Uterus (tissue), 4 donors: ENCODE results near the gene CES3. TPM values are rescaled to one million over a fixed set of nuclear protein-coding genes. Genes with fewer than 3 reads are reported as not detected.
"Not testable (repeated sequence)": the region's sequence is repeated elsewhere in the genome, so short reads cannot be mapped to it uniquely, and the experiment has no call there.

Experiments
- DNase-seq, 2 donors: peaks; one replicate each; pipeline ENCODE4 v3.0.0-alpha.2; 2019 to 2020
- H3K27ac ChIP-seq, 2 donors: fragments of 200-600 bp; sonication (generic); 1 replicate in 1 of 2; 2 replicates in 1 of 2; pipeline ENCODE4 v1.5.1; 2016 to 2018
- H3K27me3 ChIP-seq, 2 donors: fragments of 200-600 bp; sonication (generic); one replicate each; pipeline ENCODE4 v1.5.1; 2018 to 2019; ENCODE audit warnings: control low read depth in 1 of 2
- H3K36me3 ChIP-seq, 2 donors: fragments of 200-600 bp; sonication (generic); one replicate each; pipeline ENCODE4 v1.5.1; 2019; ENCODE audit warnings: control low read depth in 1 of 2
- H3K4me1 ChIP-seq, 2 donors: fragments of 200-600 bp; sonication (generic); one replicate each; pipeline ENCODE4 v1.5.1; 2018 to 2019; ENCODE audit warnings: control low read depth in 1 of 2
- H3K4me3 ChIP-seq, 2 donors: fragments of 200-600 bp; sonication (generic); 1 replicate in 1 of 2; 2 replicates in 1 of 2; pipeline ENCODE4 v1.5.1; 2018 to 2019; ENCODE audit warnings: mild to moderate bottlenecking in 1 of 2
- H3K9me3 ChIP-seq, 2 donors: fragments of 200-600 bp; sonication (generic); one replicate each; pipeline ENCODE4 v1.5.1; 2019; ENCODE audit warnings: control low read depth in 1 of 2
- POLR2A ChIP-seq, 2 donors: fragments of 450-650 bp; IDR thresholded peaks; one replicate each; pipeline ENCODE4 v1.6.1; 2016; ENCODE audit warnings: antibody characterized with exemption in 2 of 2, mild to moderate bottlenecking in 1 of 2, moderate library complexity in 1 of 2
- intact Hi-C: fragments of 100-400 bp; cut with DNase I; formaldehyde crosslinking; loops from one replicate; pipeline ENCODE4 v1.15.1; 2023; ENCODE audit warnings: low total_unique reads
- total RNA-seq, 4 donors: library from RNA; depleted of rRNA in 3 of 4; stranded (reverse); fragments of >200 nt in 3 of 4; gene quantifications; one replicate each; pipeline versions ENCODE4 v1.1.0 to v1.2.4, GENCODE V29; 2014 to 2023
- TF ChIP-seq, protein P1 (sequence below), 4 experiments: fragments of 200-600 bp in 2 of 4; fragments of 450-650 bp in 2 of 4; sonication (generic) in 2 of 4; IDR thresholded peaks; one replicate each; pipeline ENCODE4 v1.5.1; 2016 to 2019; ENCODE audit warnings: antibody characterized with exemption in 4 of 4, mild to moderate bottlenecking in 2 of 4, moderate library complexity in 1 of 4
- donor health status: DM: yes; HTN: yes; CAD: no.

Gene CES3
- total RNA-seq, 4 donors from 2014 or later: 0.51 to 2.8 (median 0.86) TPM

DNA sequence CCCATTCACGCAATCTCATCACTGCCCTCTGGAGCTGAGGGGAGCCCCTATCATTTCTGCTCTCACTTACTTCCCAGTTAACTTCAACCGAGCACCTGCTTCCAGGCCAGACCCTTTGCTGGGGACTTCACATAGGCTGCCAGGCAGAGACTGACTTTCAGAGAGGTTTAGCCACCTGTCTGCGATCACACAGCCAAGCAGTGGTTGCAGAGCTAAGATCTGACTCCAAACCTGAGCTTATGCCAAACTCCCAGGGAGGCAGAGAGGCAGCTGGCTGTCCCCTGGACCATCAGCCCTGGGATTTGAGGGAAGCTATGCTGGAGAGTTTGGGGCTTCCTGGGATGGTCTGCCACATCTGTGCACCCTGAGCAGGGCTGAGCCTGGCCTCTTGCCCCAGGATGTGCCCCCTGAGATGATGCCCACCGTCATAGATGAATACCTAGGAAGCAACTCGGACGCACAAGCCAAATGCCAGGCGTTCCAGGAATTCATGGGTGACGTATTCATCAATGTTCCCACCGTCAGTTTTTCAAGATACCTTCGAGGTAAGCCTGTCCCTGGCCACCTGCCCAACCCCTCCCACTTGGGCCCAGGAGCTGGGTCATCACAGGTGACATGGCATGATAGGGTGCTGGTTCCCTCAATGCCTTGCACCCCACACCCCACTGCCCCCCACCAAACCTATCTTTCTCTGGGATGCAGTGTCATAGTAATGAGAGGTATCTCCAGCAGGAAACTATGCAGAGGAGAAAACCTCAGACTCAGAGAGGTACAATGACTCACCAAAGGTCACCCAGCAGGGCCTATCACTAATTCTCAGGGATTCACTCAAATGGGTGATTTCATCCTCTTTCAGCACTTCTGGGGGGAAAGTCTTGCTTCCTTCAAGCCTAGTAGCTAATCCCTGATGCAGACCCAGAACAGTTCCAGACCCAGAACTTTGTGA is 10.0 kb downstream of the CES3 start:
- TF ChIP-seq, protein P1, sequence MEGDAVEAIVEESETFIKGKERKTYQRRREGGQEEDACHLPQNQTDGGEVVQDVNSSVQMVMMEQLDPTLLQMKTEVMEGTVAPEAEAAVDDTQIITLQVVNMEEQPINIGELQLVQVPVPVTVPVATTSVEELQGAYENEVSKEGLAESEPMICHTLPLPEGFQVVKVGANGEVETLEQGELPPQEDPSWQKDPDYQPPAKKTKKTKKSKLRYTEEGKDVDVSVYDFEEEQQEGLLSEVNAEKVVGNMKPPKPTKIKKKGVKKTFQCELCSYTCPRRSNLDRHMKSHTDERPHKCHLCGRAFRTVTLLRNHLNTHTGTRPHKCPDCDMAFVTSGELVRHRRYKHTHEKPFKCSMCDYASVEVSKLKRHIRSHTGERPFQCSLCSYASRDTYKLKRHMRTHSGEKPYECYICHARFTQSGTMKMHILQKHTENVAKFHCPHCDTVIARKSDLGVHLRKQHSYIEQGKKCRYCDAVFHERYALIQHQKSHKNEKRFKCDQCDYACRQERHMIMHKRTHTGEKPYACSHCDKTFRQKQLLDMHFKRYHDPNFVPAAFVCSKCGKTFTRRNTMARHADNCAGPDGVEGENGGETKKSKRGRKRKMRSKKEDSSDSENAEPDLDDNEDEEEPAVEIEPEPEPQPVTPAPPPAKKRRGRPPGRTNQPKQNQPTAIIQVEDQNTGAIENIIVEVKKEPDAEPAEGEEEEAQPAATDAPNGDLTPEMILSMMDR (IDR thresholded peaks at IDR 0.05): no peak
- TF ChIP-seq POLR2A (IDR thresholded peaks at IDR 0.05): no peak
- DNase-seq: no peak
- Histone ChIP-seq H3K4me3 (no peak overlapping the region), H3K36me3 (no peaks in the 10 kb centered on the region), H3K9me3 (no peaks in the 10 kb centered on the region), H3K27ac (no peak overlapping the region), H3K4me1 (no peaks in the 10 kb centered on the region), H3K27me3 (no peaks in the 10 kb centered on the region)
- intact Hi-C loops: no loop called here

DNA sequence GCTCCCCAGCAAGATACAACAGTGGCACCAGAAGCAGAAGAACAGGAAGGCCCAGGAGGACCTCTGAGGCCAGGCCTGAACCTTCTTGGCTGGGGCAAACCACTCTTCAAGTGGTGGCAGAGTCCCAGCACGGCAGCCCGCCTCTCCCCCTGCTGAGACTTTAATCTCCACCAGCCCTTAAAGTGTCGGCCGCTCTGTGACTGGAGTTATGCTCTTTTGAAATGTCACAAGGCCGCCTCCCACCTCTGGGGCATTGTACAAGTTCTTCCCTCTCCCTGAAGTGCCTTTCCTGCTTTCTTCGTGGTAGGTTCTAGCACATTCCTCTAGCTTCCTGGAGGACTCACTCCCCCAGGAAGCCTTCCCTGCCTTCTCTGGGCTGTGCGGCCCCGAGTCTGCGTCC is 11.9 kb downstream of the CES3 start:
- H3K4me1 ChIP-seq: no peaks in the 10 kb centered on the region
- TF ChIP-seq, protein P1 (IDR thresholded peaks at IDR 0.05): no peak
- TF ChIP-seq POLR2A (IDR thresholded peaks at IDR 0.05): no peak

DNA sequence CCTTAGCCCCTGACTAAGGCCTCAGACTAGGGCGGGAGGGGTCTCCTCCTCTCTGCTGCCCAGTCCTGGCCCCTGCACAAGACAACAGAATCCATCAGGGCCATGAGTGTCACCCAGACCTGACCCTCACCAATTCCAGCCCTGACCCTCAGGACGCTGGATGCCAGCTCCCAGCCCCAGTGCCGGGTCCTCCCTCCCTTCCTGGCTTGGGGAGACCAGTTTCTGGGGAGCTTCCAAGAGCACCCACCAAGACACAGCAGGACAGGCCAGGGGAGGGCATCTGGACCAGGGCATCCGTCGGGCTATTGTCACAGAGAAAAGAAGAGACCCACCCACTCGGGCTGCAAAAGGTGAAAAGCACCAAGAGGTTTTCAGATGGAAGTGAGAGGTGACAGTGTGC is 12.7 kb downstream of the CES3 start:
- no peaks in the 10 kb centered on the region for H3K4me1 ChIP-seq
- no peak for TF ChIP-seq POLR2A (IDR thresholded peaks at IDR 0.05)
- TF ChIP-seq, protein P1 (IDR thresholded peaks at IDR 0.05): no peak
- no peak overlapping the region for H3K4me3 ChIP-seq
- H3K27me3 ChIP-seq: no peaks in the 10 kb centered on the region
- H3K27ac ChIP-seq: no peak overlapping the region
- H3K9me3 ChIP-seq: no peaks in the 10 kb centered on the region
- intact Hi-C loops: no loop called here
- H3K36me3 ChIP-seq: no peaks in the 10 kb centered on the region
- DNase-seq: no peak

More for the DNA sequence above, 11.9 kb downstream of the CES3 start:
- H3K27me3 ChIP-seq: no peaks in the 10 kb centered on the region
- intact Hi-C loops: no loop called here
- no peaks in the 10 kb centered on the region for H3K9me3 ChIP-seq
- H3K36me3 ChIP-seq: no peaks in the 10 kb centered on the region
- no peak for DNase-seq
- no peak overlapping the region for H3K27ac ChIP-seq
- H3K4me3 ChIP-seq: no peak overlapping the region

DNA sequence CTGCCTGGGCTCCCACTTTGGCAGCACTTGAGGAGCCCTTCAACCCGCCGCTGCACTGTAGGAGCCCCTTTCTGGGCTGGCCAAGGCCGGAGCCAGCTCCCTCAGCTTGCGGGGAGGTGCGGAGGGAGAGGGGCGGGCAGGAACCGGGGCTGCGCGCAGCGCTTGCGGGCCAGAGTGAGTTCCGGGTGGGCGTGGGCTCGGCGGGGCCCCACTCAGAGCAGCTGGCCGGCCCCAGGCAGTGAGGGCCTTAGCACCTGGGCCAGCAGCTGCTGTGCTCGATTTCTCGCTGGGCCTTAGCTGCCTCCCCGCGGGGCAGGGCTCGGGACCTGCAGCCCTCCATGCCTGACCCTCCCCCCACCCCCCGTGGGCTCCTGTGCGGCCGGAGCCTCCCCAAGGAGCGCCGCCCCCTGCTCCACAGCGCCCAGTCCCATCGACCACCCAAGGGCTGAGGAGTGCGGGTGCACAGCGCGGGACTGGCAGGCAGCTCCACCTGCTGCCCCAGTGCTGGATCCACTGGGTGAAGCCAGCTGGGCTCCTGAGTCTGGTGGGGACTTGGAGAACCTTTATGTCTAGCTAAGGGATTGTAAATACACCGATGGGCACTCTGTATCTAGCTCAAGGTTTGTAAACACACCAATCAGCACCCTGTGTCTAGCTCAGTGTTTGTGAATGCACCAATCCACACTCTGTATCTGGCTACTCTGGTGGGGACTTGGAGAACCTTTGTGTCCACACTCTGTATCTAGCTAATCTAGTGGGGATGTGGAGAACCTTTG is 13.3 kb downstream of the CES3 start:
- H3K9me3 ChIP-seq, H3K36me3 ChIP-seq, H3K4me1 ChIP-seq, H3K4me3 ChIP-seq, H3K27ac ChIP-seq, H3K27me3 ChIP-seq, intact Hi-C loops, DNase-seq: not testable (repeated sequence)

DNA sequence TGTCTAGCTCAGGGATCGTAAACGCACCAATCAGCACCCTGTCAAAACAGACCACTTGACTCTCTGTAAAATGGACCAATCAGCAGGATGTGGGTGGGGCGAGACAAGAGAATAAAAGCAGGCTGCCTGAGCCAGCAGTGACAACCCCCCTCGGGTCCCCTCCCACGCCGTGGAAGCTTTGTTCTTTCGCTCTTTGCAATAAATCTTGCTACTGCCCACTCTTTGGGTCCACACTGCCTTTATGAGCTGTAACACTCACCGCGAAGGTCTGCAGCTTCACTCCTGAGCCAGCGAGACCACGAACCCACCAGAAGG is 13.8 kb downstream of the CES3 start:
- DNase-seq, H3K36me3 ChIP-seq, H3K27ac ChIP-seq, H3K9me3 ChIP-seq, H3K27me3 ChIP-seq, H3K4me1 ChIP-seq, H3K4me3 ChIP-seq: not testable (repeated sequence)
- intact Hi-C loops: loop anchor here (5.0 kb wide), 1 partner anchor 182 kb away; the partner anchor contains the start of genes FBXL8 and TRADD
